HCT116 (cell line): Measurements from ENCODE around the gene TAX1BP1. TPM values are rescaled to one million over a fixed set of nuclear protein-coding genes. Genes with fewer than 3 reads are reported as not detected.

ENCODE experiments used
- ATAC-seq: fragments of 200-7000 bp; cut with Tn5 transposase; 2 replicates; pipeline ENCODE4 v1.9.1; 2020; ENCODE audit warnings: mild to moderate bottlenecking, moderate library complexity
- BruUV-seq: library from RNA; stranded (reverse); fragments of 400-500 nt; replicated peaks from 2 replicates; lab custom pipeline; 2021; lab: Mats Ljungman, UMichigan
- CTCF ChIA-PET: fragments of 300-600 bp; sonication (Branson Sonifier 250); formaldehyde crosslinking; loops from one replicate; lab custom pipeline; 2021; ENCODE audit warnings: antibody characterized with exemption; lab: Charles Lee
- POLR2A ChIA-PET: fragments of 300-600, 350-600 bp; sonication (Branson Sonifier 250); formaldehyde crosslinking; loops from one replicate; lab custom pipeline; 2021; ENCODE audit warnings: antibody characterized with exemption; lab: Charles Lee
- RAD21 ChIA-PET, 2 experiments: fragments of 300-600 bp; sonication (Branson Sonifier 250); formaldehyde crosslinking; loops; one replicate each; lab custom pipeline; 2023; ENCODE audit warnings: low total read pairs in 2 of 2; ENCODE audit not compliant: uncharacterized antibody in 2 of 2, unreplicated experiment in 2 of 2, low non-redundant PET in 1 of 2; lab: Charles Lee
- DNase-seq: peaks from one replicate; pipeline ENCODE4 v3.0.0-alpha.2; 2010; ENCODE audit warnings: low read depth, low spot score
- H2AFZ ChIP-seq: fragments of 200-600 bp; shearing (Covaris generic), sonication (generic); 2 replicates; pipeline ENCODE4 v1.6.1; 2017; ENCODE audit warnings: low read depth, mixed run types, mixed read lengths, antibody characterized with exemption, low read length; ENCODE audit not compliant: poor library complexity, severe bottlenecking
- H3K27ac ChIP-seq: 2 replicates; pipeline ENCODE4 v1.5.1; 2012; ENCODE audit warnings: low read depth, low read length
- H3K27me3 ChIP-seq: fragments of 200-600 bp; sonication (generic); 2 replicates; pipeline ENCODE4 v1.6.1; 2016; ENCODE audit warnings: mixed run types, low read length, mixed read lengths; ENCODE audit not compliant: insufficient read depth
- H3K36me3 ChIP-seq, 2 experiments: fragments of 200-500 bp in 1 of 2; fragments of 200-600 bp in 1 of 2; sonication (Bioruptor generic) in 1 of 2; sonication (generic) in 1 of 2; 2 replicates each; pipeline versions ENCODE4 v1.5.1 to v1.6.1; 2014 to 2016; ENCODE audit warnings: low read length in 2 of 2, inconsistent platforms in 1 of 2, mixed read lengths in 1 of 2, mixed run types in 1 of 2; ENCODE audit not compliant: insufficient read depth in 2 of 2, control insufficient read depth in 1 of 2
- H3K4me1 ChIP-seq, 2 experiments: fragments of 200-600 bp in 1 of 2; sonication (generic) in 1 of 2; 2 replicates each; pipeline versions ENCODE4 v1.5.1 to v1.6.1; 2012 to 2017; ENCODE audit warnings: low read length in 2 of 2, inconsistent platforms in 1 of 2, mild to moderate bottlenecking in 1 of 2, mixed read lengths in 1 of 2, mixed run types in 1 of 2, moderate library complexity in 1 of 2; ENCODE audit not compliant: insufficient read depth in 2 of 2, control insufficient read depth in 1 of 2
- H3K4me2 ChIP-seq: fragments of 200-600 bp; sonication (generic); 2 replicates; pipeline ENCODE4 v1.6.1; 2017; ENCODE audit warnings: mixed run types, low read length, mixed read lengths
- H3K4me3 ChIP-seq, 2 experiments: fragments of 200-600 bp in 1 of 2; sonication (generic) in 1 of 2; replicated peaks in 1 of 2; 2 replicates each; pipeline ENCODE4 v1.5.1; 2011 to 2016; ENCODE audit warnings: low read length in 2 of 2, control low read depth in 1 of 2, low read depth in 1 of 2, mild to moderate bottlenecking in 1 of 2, mixed read lengths in 1 of 2, mixed run types in 1 of 2
- H3K79me2 ChIP-seq: fragments of 200-600 bp; sonication (generic); 2 replicates; pipeline ENCODE4 v1.6.1; 2017; ENCODE audit warnings: mild to moderate bottlenecking, mixed run types, low read length, moderate library complexity, mixed read lengths; ENCODE audit not compliant: insufficient read depth
- H3K9ac ChIP-seq: fragments of 200-600 bp; sonication (generic); 2 replicates; pipeline ENCODE4 v1.6.1; 2016; ENCODE audit warnings: low read length, mixed read lengths
- H3K9me2 ChIP-seq: fragments of 200-600 bp; sonication (generic), shearing (Covaris generic); 2 replicates; pipeline ENCODE4 v1.6.1; 2017; ENCODE audit warnings: mixed run types, mild to moderate bottlenecking, moderate library complexity; ENCODE audit not compliant: insufficient read depth
- H3K9me3 ChIP-seq, 2 experiments: fragments of 200-500 bp in 1 of 2; fragments of 200-600 bp in 1 of 2; sonication (Bioruptor generic) in 1 of 2; sonication (generic) in 1 of 2; 2 replicates each; pipeline ENCODE4 v1.6.1; 2014 to 2017; ENCODE audit warnings: low read length in 2 of 2, mixed read lengths in 2 of 2, inconsistent platforms in 1 of 2, low read depth in 1 of 2, mild to moderate bottlenecking in 1 of 2, mixed run types in 1 of 2, moderate library complexity in 1 of 2; ENCODE audit not compliant: control insufficient read depth in 1 of 2, insufficient read depth in 1 of 2
- H4K20me1 ChIP-seq: fragments of 200-600 bp; sonication (generic), shearing (Covaris generic); 2 replicates; pipeline ENCODE4 v1.6.1; 2017; ENCODE audit warnings: mixed run types, mild to moderate bottlenecking, moderate library complexity; ENCODE audit not compliant: insufficient read depth
- CBX3 ChIP-seq: IDR thresholded peaks from 2 replicates; pipeline ENCODE4 v1.6.1; 2012; ENCODE audit warnings: low read depth
- CEBPB ChIP-seq: IDR thresholded peaks from 2 replicates; pipeline ENCODE4 v1.6.1; 2012; ENCODE audit warnings: low read depth
- EGR1 ChIP-seq: IDR thresholded peaks from 2 replicates; pipeline ENCODE4 v1.6.1; 2012; ENCODE audit warnings: low read depth
- EZH2phosphoT487 ChIP-seq: fragments of 200-600 bp; IDR thresholded peaks from 2 replicates; pipeline ENCODE4 v1.6.1; 2018; ENCODE audit warnings: antibody characterized with exemption, borderline replicate concordance
- FOSL1 ChIP-seq: IDR thresholded peaks from 2 replicates; pipeline ENCODE4 v1.6.1; 2012; ENCODE audit warnings: low read depth
- JUND ChIP-seq: IDR thresholded peaks from 2 replicates; pipeline ENCODE4 v1.6.1; 2012
- POLR2A ChIP-seq: IDR thresholded peaks from 2 replicates; pipeline ENCODE4 v1.7.0; 2011; ENCODE audit warnings: borderline replicate concordance; ENCODE audit not compliant: insufficient read depth, insufficient read length; ENCODE audit errors: extremely low read depth
- POLR2AphosphoS5 ChIP-seq: IDR thresholded peaks from 2 replicates; pipeline ENCODE4 v1.6.1; 2011; ENCODE audit warnings: mild to moderate bottlenecking, low read depth, low read length, moderate library complexity
- RAD21 ChIP-seq: IDR thresholded peaks from 2 replicates; pipeline ENCODE4 v1.6.1; 2012; ENCODE audit warnings: low read depth, mild to moderate bottlenecking
- REST ChIP-seq: IDR thresholded peaks from 2 replicates; pipeline ENCODE4 v1.6.1; 2012; ENCODE audit warnings: low read depth
- SRF ChIP-seq: IDR thresholded peaks from 2 replicates; pipeline ENCODE4 v1.6.1; 2012; ENCODE audit warnings: low read depth
- TCF7L2 ChIP-seq: IDR thresholded peaks from 2 replicates; pipeline ENCODE4 v1.7.0; 2011; ENCODE audit warnings: borderline replicate concordance, inconsistent platforms; ENCODE audit not compliant: insufficient read depth, insufficient read length; ENCODE audit errors: extremely low read depth
- YY1 ChIP-seq: IDR thresholded peaks from 2 replicates; pipeline ENCODE4 v1.6.1; 2011; ENCODE audit warnings: low read length, low read depth, moderate library complexity, mild to moderate bottlenecking; ENCODE audit not compliant: insufficient replicate concordance; ENCODE audit errors: extremely low read depth
- ZBTB33 ChIP-seq: IDR thresholded peaks from 2 replicates; pipeline ENCODE4 v1.6.1; 2011; ENCODE audit warnings: mild to moderate bottlenecking, low read length, moderate library complexity; ENCODE audit not compliant: insufficient replicate concordance; ENCODE audit errors: extremely low read depth
- intact Hi-C: fragments of 100-400 bp; cut with micrococcal nuclease; formaldehyde crosslinking; loops from 2 replicates; pipeline ENCODE4 v1.10.0; 2022
- total RNA-seq: library from RNA; stranded (reverse); gene quantifications from one replicate; pipeline ENCODE4 v1.2.1, GENCODE V29; 2021; ENCODE audit not compliant: unreplicated experiment
- TF ChIP-seq, protein P1 (sequence below), 3 experiments: fragments of 200-600 bp in 1 of 3; sonication (generic) in 1 of 3; IDR thresholded peaks in 2 of 3; conservative IDR thresholded peaks in 1 of 3; 2 replicates each; pipeline ENCODE4 v1.5.1; 2012 to 2017; ENCODE audit warnings: low read depth in 2 of 3, low read length in 2 of 3, antibody characterized with exemption in 1 of 3, borderline replicate concordance in 1 of 3, control low read depth in 1 of 3, mild to moderate bottlenecking in 1 of 3, mixed read lengths in 1 of 3, mixed run types in 1 of 3, moderate library complexity in 1 of 3; ENCODE audit not compliant: insufficient read depth in 1 of 3
- TF ChIP-seq, protein P2 (sequence below): IDR thresholded peaks from 2 replicates; pipeline ENCODE4 v1.6.1; 2012

The TAX1BP1 gene
- total RNA-seq, 1 experiment from 2014 or later: 68.1 TPM

GRCh38 chr7:27868131-27868550 is 128.2 kb downstream of the TAX1BP1 start:
- H3K4me2 ChIP-seq: no peak overlapping the region
- H3K27ac ChIP-seq: no peak overlapping the region
- RAD21 ChIA-PET: no interaction called here
- POLR2A ChIA-PET: no interaction called here
- H3K9me2 ChIP-seq: no peaks in the 10 kb centered on the region
- ATAC-seq (no peak), DNase-seq (no peak)
- no peaks in the 10 kb centered on the region for H3K9me3 ChIP-seq
- H3K36me3 ChIP-seq: no peaks in the 10 kb centered on the region
- no peak overlapping the region for H2AFZ ChIP-seq
- H3K27me3 ChIP-seq: no peaks in the 10 kb centered on the region
- H4K20me1 ChIP-seq: no peaks in the 10 kb centered on the region
- CTCF ChIA-PET: no interaction called here
- intact Hi-C loops: no loop called here
- H3K9ac ChIP-seq: no peak overlapping the region
- H3K79me2 ChIP-seq: no peaks in the 10 kb centered on the region
- no peak overlapping the region for H3K4me3 ChIP-seq
- no peaks in the 10 kb centered on the region for H3K4me1 ChIP-seq
- no TSS peak for BruUV-seq
- TF ChIP-seq SRF (no peak), EZH2phosphoT487 (no peak), POLR2AphosphoS5 (no peak), TCF7L2 (no peak), CEBPB (no peak), YY1 (no peak), JUND (no peak), RAD21 (no peak), CBX3 (no peak), POLR2A (no peak), FOSL1 (no peak), EGR1 (no peak), ZBTB33 (no peak), REST (no peak)
- TF ChIP-seq, protein P1, sequence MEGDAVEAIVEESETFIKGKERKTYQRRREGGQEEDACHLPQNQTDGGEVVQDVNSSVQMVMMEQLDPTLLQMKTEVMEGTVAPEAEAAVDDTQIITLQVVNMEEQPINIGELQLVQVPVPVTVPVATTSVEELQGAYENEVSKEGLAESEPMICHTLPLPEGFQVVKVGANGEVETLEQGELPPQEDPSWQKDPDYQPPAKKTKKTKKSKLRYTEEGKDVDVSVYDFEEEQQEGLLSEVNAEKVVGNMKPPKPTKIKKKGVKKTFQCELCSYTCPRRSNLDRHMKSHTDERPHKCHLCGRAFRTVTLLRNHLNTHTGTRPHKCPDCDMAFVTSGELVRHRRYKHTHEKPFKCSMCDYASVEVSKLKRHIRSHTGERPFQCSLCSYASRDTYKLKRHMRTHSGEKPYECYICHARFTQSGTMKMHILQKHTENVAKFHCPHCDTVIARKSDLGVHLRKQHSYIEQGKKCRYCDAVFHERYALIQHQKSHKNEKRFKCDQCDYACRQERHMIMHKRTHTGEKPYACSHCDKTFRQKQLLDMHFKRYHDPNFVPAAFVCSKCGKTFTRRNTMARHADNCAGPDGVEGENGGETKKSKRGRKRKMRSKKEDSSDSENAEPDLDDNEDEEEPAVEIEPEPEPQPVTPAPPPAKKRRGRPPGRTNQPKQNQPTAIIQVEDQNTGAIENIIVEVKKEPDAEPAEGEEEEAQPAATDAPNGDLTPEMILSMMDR (IDR thresholded peaks at IDR 0.05 in 2 of 3, conservative IDR thresholded peaks at IDR 0.05 in 1 of 3; ENCODE audit: borderline replicate concordance in 1 of 3, insufficient read depth in 1 of 3, low read depth in 2 of 3, low read length in 2 of 3): no peak
- TF ChIP-seq, protein P2, sequence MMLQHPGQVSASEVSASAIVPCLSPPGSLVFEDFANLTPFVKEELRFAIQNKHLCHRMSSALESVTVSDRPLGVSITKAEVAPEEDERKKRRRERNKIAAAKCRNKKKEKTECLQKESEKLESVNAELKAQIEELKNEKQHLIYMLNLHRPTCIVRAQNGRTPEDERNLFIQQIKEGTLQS: no peak
- TF ChIP-seq, all 23 proteins: peak for 0
